H9 (cell line): Measurements from ENCODE around the gene ADAMTSL4. TPM values are rescaled to one million over a fixed set of nuclear protein-coding genes. Genes with fewer than 3 reads are reported as not detected.

Source experiments
- DNase-seq: peaks from one replicate; pipeline ENCODE4 v3.0.0-alpha.2; 2017
- H2AFZ ChIP-seq: one replicate; pipeline ENCODE4 v1.6.1; 2013; ENCODE audit warnings: mild to moderate bottlenecking, low read length, control low read depth, moderate library complexity
- H2AK5ac ChIP-seq: 2 replicates; pipeline ENCODE4 v1.6.1; 2013; ENCODE audit warnings: low read length, control low read depth, mixed read lengths; ENCODE audit not compliant: insufficient read length
- H2BK120ac ChIP-seq: one replicate; pipeline ENCODE4 v1.6.1; 2013; ENCODE audit warnings: low read depth, mild to moderate bottlenecking, low read length, control low read depth, inconsistent platforms; ENCODE audit not compliant: poor library complexity, severe bottlenecking
- H2BK12ac ChIP-seq: 2 replicates; pipeline ENCODE4 v1.6.1; 2013; ENCODE audit warnings: low read length, control low read depth, mixed read lengths, low read depth; ENCODE audit not compliant: insufficient read length
- H2BK15ac ChIP-seq: 2 replicates; pipeline ENCODE4 v1.6.1; 2013; ENCODE audit warnings: low read depth, low read length, control low read depth
- H2BK20ac ChIP-seq: one replicate; pipeline ENCODE4 v1.6.1; 2013; ENCODE audit warnings: low read depth, mild to moderate bottlenecking, low read length, control low read depth, inconsistent platforms; ENCODE audit not compliant: poor library complexity, severe bottlenecking
- H2BK5ac ChIP-seq: 2 replicates; pipeline ENCODE4 v1.6.1; 2013; ENCODE audit warnings: low read length, control low read depth, mixed read lengths; ENCODE audit not compliant: insufficient read length
- H3K14ac ChIP-seq: 2 replicates; pipeline ENCODE4 v1.6.1; 2013; ENCODE audit warnings: low read length, control low read depth; ENCODE audit not compliant: insufficient read depth
- H3K18ac ChIP-seq: 2 replicates; pipeline ENCODE4 v1.6.1; 2013; ENCODE audit warnings: low read depth, mild to moderate bottlenecking, mixed read lengths, low read length, control low read depth; ENCODE audit not compliant: insufficient read length
- H3K23ac ChIP-seq: 2 replicates; pipeline ENCODE4 v1.6.1; 2013; ENCODE audit warnings: low read length, control low read depth, mixed read lengths, low read depth; ENCODE audit not compliant: insufficient read length
- H3K23me2 ChIP-seq: 2 replicates; pipeline ENCODE4 v1.6.1; 2013; ENCODE audit warnings: low read depth, mild to moderate bottlenecking, mixed read lengths, low read length, control low read depth; ENCODE audit not compliant: insufficient read length, poor library complexity, severe bottlenecking
- H3K27ac ChIP-seq: 2 replicates; pipeline ENCODE4 v1.5.1; 2013; ENCODE audit warnings: low read length, control low read depth, mixed read lengths, low read depth; ENCODE audit not compliant: insufficient read length
- H3K27me3 ChIP-seq: 2 replicates; pipeline ENCODE4 v1.6.1; 2013; ENCODE audit warnings: low read length, control low read depth, inconsistent platforms; ENCODE audit not compliant: insufficient read depth
- H3K4ac ChIP-seq: 2 replicates; pipeline ENCODE4 v1.6.1; 2013; ENCODE audit warnings: low read depth, mild to moderate bottlenecking, control low read depth, inconsistent platforms, low read length, moderate library complexity
- H3K4me1 ChIP-seq: 2 replicates; pipeline ENCODE4 v1.6.1; 2013; ENCODE audit warnings: low read length, control low read depth, inconsistent platforms; ENCODE audit not compliant: insufficient read depth
- H3K4me2 ChIP-seq: 2 replicates; pipeline ENCODE4 v1.6.1; 2013; ENCODE audit warnings: low read length, control low read depth, mixed read lengths; ENCODE audit not compliant: insufficient read length, insufficient read depth
- H3K56ac ChIP-seq: 2 replicates; pipeline ENCODE4 v1.6.1; 2013; ENCODE audit warnings: low read depth, mild to moderate bottlenecking, mixed read lengths, low read length, control low read depth; ENCODE audit not compliant: insufficient read length
- H3K79me1 ChIP-seq: 2 replicates; pipeline ENCODE4 v1.6.1; 2013; ENCODE audit warnings: low read depth, mild to moderate bottlenecking, moderate library complexity, low read length, control low read depth, inconsistent platforms; ENCODE audit not compliant: insufficient read depth, poor library complexity, severe bottlenecking
- H3K79me2 ChIP-seq: 2 replicates; pipeline ENCODE4 v1.6.1; 2013; ENCODE audit warnings: low read length, control low read depth, inconsistent platforms; ENCODE audit not compliant: insufficient read depth
- H3K9ac ChIP-seq: 2 replicates; pipeline ENCODE4 v1.6.1; 2013; ENCODE audit warnings: low read length, control low read depth, mixed read lengths; ENCODE audit not compliant: insufficient read length; ENCODE audit errors: extremely low read depth
- H3K9me3 ChIP-seq: one replicate; pipeline ENCODE4 v1.6.1; 2013; ENCODE audit warnings: low read depth, low read length, inconsistent platforms; ENCODE audit not compliant: control insufficient read depth
- H3T11ph ChIP-seq: one replicate; pipeline ENCODE4 v1.6.1; 2013; ENCODE audit warnings: mild to moderate bottlenecking, low read length, control low read depth, inconsistent platforms
- H4K20me1 ChIP-seq: one replicate; pipeline ENCODE4 v1.6.1; 2013; ENCODE audit not compliant: control insufficient read depth, insufficient read length, insufficient read depth
- H4K5ac ChIP-seq: 2 replicates; pipeline ENCODE4 v1.6.1; 2013; ENCODE audit warnings: low read depth, mild to moderate bottlenecking, mixed read lengths, low read length, control low read depth; ENCODE audit not compliant: insufficient read length
- H4K8ac ChIP-seq: replicated peaks from 2 replicates; pipeline ENCODE4 v1.6.1; 2013; ENCODE audit warnings: low read length, control low read depth, mixed read lengths, low read depth; ENCODE audit not compliant: insufficient read length
- H4K91ac ChIP-seq: 2 replicates; pipeline ENCODE4 v1.6.1; 2013; ENCODE audit warnings: low read depth, mild to moderate bottlenecking, moderate library complexity, mixed read lengths, low read length, control low read depth; ENCODE audit not compliant: insufficient read length
- H3K27ac Mint-ChIP-seq, 3 experiments: 2 replicates in 2 of 3; 3 replicates in 1 of 3; pipeline ENCODE4 v1.8.0; 2020 to 2021; ENCODE audit warnings: mixed read lengths in 3 of 3, mild to moderate bottlenecking in 1 of 3, moderate library complexity in 1 of 3
- H3K27me3 Mint-ChIP-seq: 2 replicates; pipeline ENCODE4 v1.8.0; 2021; ENCODE audit warnings: low read depth, mild to moderate bottlenecking, moderate library complexity, mixed read lengths
- H3K36me3 Mint-ChIP-seq, 3 experiments: 2 replicates in 2 of 3; 3 replicates in 1 of 3; pipeline ENCODE4 v1.8.0; 2020 to 2021; ENCODE audit warnings: low read depth in 3 of 3, mixed read lengths in 3 of 3; ENCODE audit not compliant: insufficient read depth in 1 of 3
- H3K4me1 Mint-ChIP-seq, 2 experiments: 2 replicates each; pipeline ENCODE4 v1.8.0; 2020; ENCODE audit warnings: mixed read lengths in 2 of 2
- H3K4me3 Mint-ChIP-seq, 2 experiments: 2 replicates in 1 of 2; 3 replicates in 1 of 2; pipeline ENCODE4 v1.8.0; 2020 to 2021; ENCODE audit warnings: mild to moderate bottlenecking in 2 of 2, mixed read lengths in 2 of 2, moderate library complexity in 1 of 2
- H3K9me3 Mint-ChIP-seq, 2 experiments: 2 replicates in 1 of 2; 3 replicates in 1 of 2; pipeline ENCODE4 v1.8.0; 2020; ENCODE audit warnings: mild to moderate bottlenecking in 2 of 2, mixed read lengths in 2 of 2, moderate library complexity in 1 of 2
- WGBS: extraction: QIAGEN DNeasy Blood & Tissue Kit; methylation state at CpG from one replicate; pipeline ENCODE4 v1.1.7; 2013; ENCODE audit warnings: missing lambda C conversion rate, low lambda C conversion rate, mixed read lengths; ENCODE audit not compliant: insufficient read length; ENCODE audit errors: extremely low coverage; 5-methylcytosine and 5-hydroxymethylcytosine counted together
- total RNA-seq: library from RNA; stranded (reverse); gene quantifications from 2 replicates; pipeline ENCODE4 v1.2.1, GENCODE V29; 2021
- TF ChIP-seq, protein P1 (sequence below): fragments of 200-600 bp; sonication (generic); conservative IDR thresholded peaks from 3 replicates; pipeline ENCODE4 v1.8.0; 2021; ENCODE audit warnings: antibody characterized with exemption, mild to moderate bottlenecking

The ADAMTSL4 gene
- total RNA-seq, 1 experiment from 2014 or later, result 6.1 TPM

DNA sequence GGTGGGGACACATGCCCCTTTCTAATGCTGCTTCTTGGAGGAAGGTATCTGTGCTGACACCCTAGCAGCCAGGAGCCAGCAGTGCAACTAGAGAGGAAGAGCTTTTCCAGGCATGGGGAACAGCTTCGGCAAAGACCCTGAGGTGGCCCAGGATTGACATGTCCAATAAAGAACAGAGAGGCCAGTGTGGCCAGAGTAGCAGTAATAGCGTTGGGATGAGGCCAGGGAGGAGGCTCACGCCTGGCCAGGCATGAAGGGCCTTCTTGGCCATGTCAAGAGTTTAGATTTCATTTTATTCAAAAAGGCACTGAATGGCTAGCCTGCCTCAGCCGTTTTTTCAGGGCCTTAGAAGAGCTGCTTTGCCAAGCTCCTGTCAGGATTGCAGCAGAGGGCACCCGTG lies 16.3 kb upstream of the ADAMTSL4 start:
- no peaks in the 10 kb centered on the region for H3K23me2 ChIP-seq
- H4K8ac ChIP-seq, result no peak overlapping the region
- no peaks in the 10 kb centered on the region for H4K20me1 ChIP-seq
- no peaks in the 10 kb centered on the region; the same call in 1 of the 2 replicates for H3K27me3 Mint-ChIP-seq
- H2BK5ac ChIP-seq, result no peak overlapping the region
- no peak overlapping the region for H4K91ac ChIP-seq
- no peaks in the 10 kb centered on the region; the same call in 1 of the 2 replicates for H3K4me1 ChIP-seq
- H2BK15ac ChIP-seq, result no peak overlapping the region
- H3K4ac ChIP-seq, result no peak overlapping the region
- H3K9me3 ChIP-seq, result no peaks in the 10 kb centered on the region
- H2BK12ac ChIP-seq, result no peak overlapping the region
- H3K14ac ChIP-seq, result no peak overlapping the region
- H3K4me3 Mint-ChIP-seq, result no peak overlapping the region
- TF ChIP-seq, protein P1, sequence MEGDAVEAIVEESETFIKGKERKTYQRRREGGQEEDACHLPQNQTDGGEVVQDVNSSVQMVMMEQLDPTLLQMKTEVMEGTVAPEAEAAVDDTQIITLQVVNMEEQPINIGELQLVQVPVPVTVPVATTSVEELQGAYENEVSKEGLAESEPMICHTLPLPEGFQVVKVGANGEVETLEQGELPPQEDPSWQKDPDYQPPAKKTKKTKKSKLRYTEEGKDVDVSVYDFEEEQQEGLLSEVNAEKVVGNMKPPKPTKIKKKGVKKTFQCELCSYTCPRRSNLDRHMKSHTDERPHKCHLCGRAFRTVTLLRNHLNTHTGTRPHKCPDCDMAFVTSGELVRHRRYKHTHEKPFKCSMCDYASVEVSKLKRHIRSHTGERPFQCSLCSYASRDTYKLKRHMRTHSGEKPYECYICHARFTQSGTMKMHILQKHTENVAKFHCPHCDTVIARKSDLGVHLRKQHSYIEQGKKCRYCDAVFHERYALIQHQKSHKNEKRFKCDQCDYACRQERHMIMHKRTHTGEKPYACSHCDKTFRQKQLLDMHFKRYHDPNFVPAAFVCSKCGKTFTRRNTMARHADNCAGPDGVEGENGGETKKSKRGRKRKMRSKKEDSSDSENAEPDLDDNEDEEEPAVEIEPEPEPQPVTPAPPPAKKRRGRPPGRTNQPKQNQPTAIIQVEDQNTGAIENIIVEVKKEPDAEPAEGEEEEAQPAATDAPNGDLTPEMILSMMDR, result no peak
- no peak overlapping the region for H2AFZ ChIP-seq
- no peak overlapping the region for H3K27ac ChIP-seq
- H3K56ac ChIP-seq, result no peak overlapping the region
- H3K27me3 ChIP-seq, result no peaks in the 10 kb centered on the region
- WGBS, result no CpG with 5 or more reads among the region's 5 CpGs
- H3K36me3 Mint-ChIP-seq, result no peaks in the 10 kb centered on the region
- H3K27ac Mint-ChIP-seq, result no peak overlapping the region; a peak in 1 of 7 replicates
- H3K23ac ChIP-seq, result no peak overlapping the region
- no peak overlapping the region for H3K9ac ChIP-seq
- H3K18ac ChIP-seq, result no peak overlapping the region
- H2BK20ac ChIP-seq, result no peak overlapping the region
- no peak for DNase-seq
- H3T11ph ChIP-seq, result no peak overlapping the region
- H4K5ac ChIP-seq, result no peak overlapping the region
- H3K4me1 Mint-ChIP-seq, result peaks cover 10 to 20% of the 10 kb centered on the region in 2 experiments
- H2AK5ac ChIP-seq, result no peak overlapping the region
- no peaks in the 10 kb centered on the region for H3K79me2 ChIP-seq
- H3K79me1 ChIP-seq, result no peaks in the 10 kb centered on the region
- no peak overlapping the region for H3K4me2 ChIP-seq
- H3K9me3 Mint-ChIP-seq, result no peaks in the 10 kb centered on the region
- no peak overlapping the region for H2BK120ac ChIP-seq
